Ishikawa (cell line): ENCODE results near the gene ATF5.

Experiments used
- EP300 ChIP-seq: IDR thresholded peaks from 2 replicates; pipeline ENCODE4 v1.6.1; 2012; ENCODE audit warnings: borderline replicate concordance
- YY1 ChIP-seq: IDR thresholded peaks from 2 replicates; pipeline ENCODE4 v1.6.1; 2012; ENCODE audit warnings: low read depth

- TF ChIP-seq YY1 (no peak), EP300 (no peak)
Measured at GRCh38 chr19:49936549-49936948, 7.5 kb downstream of the ATF5 start.
